Measurements from ENCODE around the gene CCDC27. TPM values are rescaled to one million over a fixed set of nuclear protein-coding genes. Genes with fewer than 3 reads are reported as not detected.

Gene CCDC27
- polyA plus RNA-seq, 3 donors: not detected

DNA sequence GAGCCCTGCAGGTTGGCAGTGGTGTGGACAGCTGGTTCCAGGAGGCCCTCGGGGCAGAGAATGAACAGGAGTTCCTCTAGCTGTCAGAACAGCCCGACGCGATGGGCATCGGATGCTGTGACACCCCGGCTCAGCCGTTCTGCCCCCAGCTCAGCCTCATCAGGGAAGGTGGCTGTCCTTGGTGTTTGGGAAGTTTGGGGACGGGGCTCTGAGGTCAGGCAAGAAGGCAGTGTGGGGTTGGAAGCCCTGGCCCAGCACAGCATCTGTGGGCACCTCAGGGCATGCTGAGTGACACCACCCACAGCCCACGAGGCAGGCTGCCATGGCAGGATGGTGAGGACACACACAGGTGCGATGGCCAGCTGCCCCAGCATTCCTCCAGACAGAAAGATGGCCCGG lies 40.9 kb upstream of the CCDC27 start:
- H4K20me1 ChIP-seq (ENCODE audit: insufficient read depth, low read length): no peaks in the 10 kb centered on the region
- peaks cover 13 to 38% (median 13%) of the 10 kb centered on the region in 3 donors for H3K27me3 Mint-ChIP-seq (ENCODE audit: low read depth in 3 of 3)
- H3K27ac Mint-ChIP-seq: no peak overlapping the region
- H3K4me1 Mint-ChIP-seq: no peaks in the 10 kb centered on the region
- no peak overlapping the region for H3K4me3 Mint-ChIP-seq
- H3K4me3 ChIP-seq (replicated peaks in 1 of 3; ENCODE audit: low read depth in 2 of 3, low read length in 3 of 3): no peak overlapping the region
- intact Hi-C loops (cut with micrococcal nuclease): no loop called here
- no peaks in the 10 kb centered on the region for H3K36me3 ChIP-seq (replicated peaks in 1 of 2; ENCODE audit: control insufficient read depth in 1 of 2, insufficient read depth in 2 of 2, low read length in 2 of 2)
- no peaks in the 10 kb centered on the region for H3K4me1 ChIP-seq (ENCODE audit: control insufficient read depth in 1 of 2, insufficient read depth in 2 of 2, low read length in 2 of 2)
- H3K4me2 ChIP-seq (replicated peaks; ENCODE audit: extremely low read depth, low read length, poor library complexity, severe bottlenecking): no peak overlapping the region
- H3K9me3 ChIP-seq (replicated peaks in 1 of 2; ENCODE audit: control insufficient read depth in 1 of 2, insufficient read depth in 1 of 2, low read length in 2 of 2): no peaks in the 10 kb centered on the region
- TF ChIP-seq, protein P1, sequence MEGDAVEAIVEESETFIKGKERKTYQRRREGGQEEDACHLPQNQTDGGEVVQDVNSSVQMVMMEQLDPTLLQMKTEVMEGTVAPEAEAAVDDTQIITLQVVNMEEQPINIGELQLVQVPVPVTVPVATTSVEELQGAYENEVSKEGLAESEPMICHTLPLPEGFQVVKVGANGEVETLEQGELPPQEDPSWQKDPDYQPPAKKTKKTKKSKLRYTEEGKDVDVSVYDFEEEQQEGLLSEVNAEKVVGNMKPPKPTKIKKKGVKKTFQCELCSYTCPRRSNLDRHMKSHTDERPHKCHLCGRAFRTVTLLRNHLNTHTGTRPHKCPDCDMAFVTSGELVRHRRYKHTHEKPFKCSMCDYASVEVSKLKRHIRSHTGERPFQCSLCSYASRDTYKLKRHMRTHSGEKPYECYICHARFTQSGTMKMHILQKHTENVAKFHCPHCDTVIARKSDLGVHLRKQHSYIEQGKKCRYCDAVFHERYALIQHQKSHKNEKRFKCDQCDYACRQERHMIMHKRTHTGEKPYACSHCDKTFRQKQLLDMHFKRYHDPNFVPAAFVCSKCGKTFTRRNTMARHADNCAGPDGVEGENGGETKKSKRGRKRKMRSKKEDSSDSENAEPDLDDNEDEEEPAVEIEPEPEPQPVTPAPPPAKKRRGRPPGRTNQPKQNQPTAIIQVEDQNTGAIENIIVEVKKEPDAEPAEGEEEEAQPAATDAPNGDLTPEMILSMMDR (IDR thresholded peaks at IDR 0.05): no peak
- H3K79me2 ChIP-seq (ENCODE audit: insufficient read depth, low read length): no peaks in the 10 kb centered on the region
- no peak for DNase-seq
- H2AFZ ChIP-seq (ENCODE audit: insufficient read depth, low read depth, low read length, poor library complexity, severe bottlenecking): no peak overlapping the region
- no peak overlapping the region for H3K9ac ChIP-seq (ENCODE audit: insufficient read depth, low read length, poor library complexity, severe bottlenecking)
- no peaks in the 10 kb centered on the region for H3K36me3 Mint-ChIP-seq
- H3K27me3 ChIP-seq (ENCODE audit: control insufficient read depth in 2 of 2, insufficient read depth in 2 of 2, low read length in 2 of 2): peaks cover 0 to 18% of the 10 kb centered on the region in 2 donors
- 89% methylated on average over 10 of the region's 11 CpGs for WGBS (ENCODE audit: insufficient coverage)
- no peak overlapping the region for H3K27ac ChIP-seq (ENCODE audit: low read depth in 1 of 2, low read length in 2 of 2)
- no peaks in the 10 kb centered on the region for H3K9me3 Mint-ChIP-seq

DNA sequence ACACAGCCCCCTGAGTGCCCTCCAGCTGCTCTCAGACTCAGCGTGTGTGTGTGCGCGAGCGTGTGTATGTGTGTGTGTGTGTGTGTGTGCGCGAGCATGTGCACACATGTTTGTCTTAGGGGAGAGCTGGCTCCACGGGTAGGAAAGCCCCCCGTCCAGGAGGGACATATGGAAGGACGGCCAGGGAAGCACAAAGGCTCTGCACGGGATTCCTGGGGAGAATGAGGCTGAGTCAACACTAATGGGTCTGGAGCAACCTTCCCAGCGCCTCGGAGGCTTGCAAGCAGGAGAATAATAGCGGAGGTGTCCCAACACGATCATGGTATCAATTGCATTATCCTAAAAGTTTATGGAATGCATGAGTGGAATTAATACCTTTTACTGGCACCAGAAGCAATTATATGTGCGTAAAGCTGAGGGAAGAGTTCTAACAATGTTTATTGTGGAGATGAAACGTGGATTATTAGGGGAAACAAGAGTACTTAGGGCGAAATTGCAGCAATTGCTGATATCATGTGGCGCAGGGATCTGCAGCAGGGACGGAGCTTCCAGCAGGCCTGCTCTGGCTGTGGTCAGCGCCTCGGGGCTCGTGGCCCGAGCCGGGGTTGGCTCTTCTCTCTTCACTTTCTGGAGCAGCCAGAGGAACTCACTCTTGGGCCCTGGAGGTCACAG lies 40.3 kb upstream of the CCDC27 start:
- Mint-ChIP-seq H3K4me1 (no peaks in the 10 kb centered on the region), H3K4me3 (no peak overlapping the region), H3K9me3 (no peaks in the 10 kb centered on the region), H3K36me3 (no peaks in the 10 kb centered on the region), H3K27me3 (ENCODE audit: low read depth in 3 of 3) (peaks cover 13 to 40% (median 13%) of the 10 kb centered on the region in 3 donors), H3K27ac (no peak overlapping the region)
- H3K36me3 ChIP-seq (replicated peaks in 1 of 2; ENCODE audit: control insufficient read depth in 1 of 2, insufficient read depth in 2 of 2, low read length in 2 of 2): no peaks in the 10 kb centered on the region
- no peak overlapping the region for H3K9ac ChIP-seq (ENCODE audit: insufficient read depth, low read length, poor library complexity, severe bottlenecking)
- TF ChIP-seq, protein P1 (IDR thresholded peaks at IDR 0.05): no peak
- no peaks in the 10 kb centered on the region for H4K20me1 ChIP-seq (ENCODE audit: insufficient read depth, low read length)
- no peak overlapping the region for H3K4me2 ChIP-seq (replicated peaks; ENCODE audit: extremely low read depth, low read length, poor library complexity, severe bottlenecking)
- H3K79me2 ChIP-seq (ENCODE audit: insufficient read depth, low read length): no peaks in the 10 kb centered on the region
- intact Hi-C loops (cut with micrococcal nuclease): no loop called here
- no peak overlapping the region for H2AFZ ChIP-seq (ENCODE audit: insufficient read depth, low read depth, low read length, poor library complexity, severe bottlenecking)
- H3K9me3 ChIP-seq (replicated peaks in 1 of 2; ENCODE audit: control insufficient read depth in 1 of 2, insufficient read depth in 1 of 2, low read length in 2 of 2): no peaks in the 10 kb centered on the region
- no peaks in the 10 kb centered on the region for H3K4me1 ChIP-seq (ENCODE audit: control insufficient read depth in 1 of 2, insufficient read depth in 2 of 2, low read length in 2 of 2)
- no peak for DNase-seq
- no peak overlapping the region for H3K4me3 ChIP-seq (replicated peaks in 1 of 3; ENCODE audit: low read depth in 2 of 3, low read length in 3 of 3)
- H3K27me3 ChIP-seq (ENCODE audit: control insufficient read depth in 2 of 2, insufficient read depth in 2 of 2, low read length in 2 of 2): peaks cover 0 to 18% of the 10 kb centered on the region in 2 donors
- no peak overlapping the region for H3K27ac ChIP-seq (ENCODE audit: low read depth in 1 of 2, low read length in 2 of 2)
- 91% methylated on average over 20 of the region's 24 CpGs for WGBS (ENCODE audit: insufficient coverage)
